Fibroblast of villous mesenchyme (primary cell): Measurements from ENCODE around the gene APLP1. TPM values are rescaled to one million over a fixed set of nuclear protein-coding genes. Genes with fewer than 3 reads are reported as not detected.
A peak's percentile ranks its signal among the peaks of the same experiment; 100 is the strongest.

Experiments used
- DNase-seq: peaks from one replicate; pipeline ENCODE4 v3.0.0-alpha.2; 2010; ENCODE audit warnings: low read depth
- H3K4me3 ChIP-seq: 2 replicates; pipeline ENCODE4 v1.5.1; 2011; ENCODE audit warnings: low read depth, mild to moderate bottlenecking, low read length
- total RNA-seq: library from RNA; depleted of rRNA; stranded (reverse); fragments of >200 nt; gene quantifications from 2 replicates; pipeline ENCODE4 v1.2.3, GENCODE V29; 2012
- TF ChIP-seq, protein P1 (sequence below): IDR thresholded peaks from 2 replicates; pipeline ENCODE4 v1.5.1; 2012; ENCODE audit warnings: low read depth, mild to moderate bottlenecking, low read length; ENCODE audit not compliant: insufficient read depth

The APLP1 gene
- total RNA-seq, 1 donor: 3.5 TPM

DNA sequence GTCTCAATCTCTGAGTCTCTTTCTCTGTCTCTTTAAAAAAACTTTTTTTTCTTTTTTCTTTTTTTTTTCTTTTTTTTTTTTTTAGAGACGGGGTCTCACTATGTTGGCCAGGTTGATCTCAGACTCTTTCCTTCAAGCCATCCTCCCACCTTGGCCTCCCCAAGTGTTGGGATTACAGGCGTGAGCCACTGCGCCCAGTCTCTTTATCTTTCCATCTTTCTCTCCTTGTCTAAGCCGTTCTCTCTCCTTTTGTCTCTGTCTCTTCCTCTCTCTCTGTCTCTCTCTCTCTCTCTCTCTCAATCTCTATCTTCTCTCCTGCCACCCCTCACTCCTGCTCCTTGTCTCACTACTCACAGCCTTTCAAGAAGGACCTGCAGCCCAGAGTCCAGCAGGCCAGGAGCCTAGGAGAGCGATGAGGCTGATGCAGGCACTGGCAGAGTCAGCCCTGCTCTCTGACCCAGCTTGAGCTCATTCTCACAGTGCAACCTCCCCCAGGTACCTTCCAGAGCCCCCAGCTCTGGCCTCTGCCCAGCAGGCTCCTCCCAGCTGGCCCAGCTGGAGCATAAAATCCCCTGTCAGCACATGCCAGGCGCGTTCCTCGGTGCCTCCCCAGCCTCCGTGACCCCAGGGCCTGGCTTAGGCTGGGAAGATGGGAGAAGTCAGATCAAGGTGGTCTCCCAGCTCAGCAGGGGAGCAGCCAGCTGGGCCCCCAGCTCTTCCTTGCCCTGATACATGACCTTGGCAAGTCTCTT, 16.2 kb upstream of the APLP1 start, which contains the start of gene NPHS1:
Gene NPHS1, minus strand, starts transcription at position 476 of the 752 bp plus-strand sequence. CDS start 667 bp downstream, outside the sequence.
- TF ChIP-seq, protein P1, sequence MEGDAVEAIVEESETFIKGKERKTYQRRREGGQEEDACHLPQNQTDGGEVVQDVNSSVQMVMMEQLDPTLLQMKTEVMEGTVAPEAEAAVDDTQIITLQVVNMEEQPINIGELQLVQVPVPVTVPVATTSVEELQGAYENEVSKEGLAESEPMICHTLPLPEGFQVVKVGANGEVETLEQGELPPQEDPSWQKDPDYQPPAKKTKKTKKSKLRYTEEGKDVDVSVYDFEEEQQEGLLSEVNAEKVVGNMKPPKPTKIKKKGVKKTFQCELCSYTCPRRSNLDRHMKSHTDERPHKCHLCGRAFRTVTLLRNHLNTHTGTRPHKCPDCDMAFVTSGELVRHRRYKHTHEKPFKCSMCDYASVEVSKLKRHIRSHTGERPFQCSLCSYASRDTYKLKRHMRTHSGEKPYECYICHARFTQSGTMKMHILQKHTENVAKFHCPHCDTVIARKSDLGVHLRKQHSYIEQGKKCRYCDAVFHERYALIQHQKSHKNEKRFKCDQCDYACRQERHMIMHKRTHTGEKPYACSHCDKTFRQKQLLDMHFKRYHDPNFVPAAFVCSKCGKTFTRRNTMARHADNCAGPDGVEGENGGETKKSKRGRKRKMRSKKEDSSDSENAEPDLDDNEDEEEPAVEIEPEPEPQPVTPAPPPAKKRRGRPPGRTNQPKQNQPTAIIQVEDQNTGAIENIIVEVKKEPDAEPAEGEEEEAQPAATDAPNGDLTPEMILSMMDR: no peak
- no peak for DNase-seq
- no peak within 1 kb of the TSS for H3K4me3 ChIP-seq

DNA sequence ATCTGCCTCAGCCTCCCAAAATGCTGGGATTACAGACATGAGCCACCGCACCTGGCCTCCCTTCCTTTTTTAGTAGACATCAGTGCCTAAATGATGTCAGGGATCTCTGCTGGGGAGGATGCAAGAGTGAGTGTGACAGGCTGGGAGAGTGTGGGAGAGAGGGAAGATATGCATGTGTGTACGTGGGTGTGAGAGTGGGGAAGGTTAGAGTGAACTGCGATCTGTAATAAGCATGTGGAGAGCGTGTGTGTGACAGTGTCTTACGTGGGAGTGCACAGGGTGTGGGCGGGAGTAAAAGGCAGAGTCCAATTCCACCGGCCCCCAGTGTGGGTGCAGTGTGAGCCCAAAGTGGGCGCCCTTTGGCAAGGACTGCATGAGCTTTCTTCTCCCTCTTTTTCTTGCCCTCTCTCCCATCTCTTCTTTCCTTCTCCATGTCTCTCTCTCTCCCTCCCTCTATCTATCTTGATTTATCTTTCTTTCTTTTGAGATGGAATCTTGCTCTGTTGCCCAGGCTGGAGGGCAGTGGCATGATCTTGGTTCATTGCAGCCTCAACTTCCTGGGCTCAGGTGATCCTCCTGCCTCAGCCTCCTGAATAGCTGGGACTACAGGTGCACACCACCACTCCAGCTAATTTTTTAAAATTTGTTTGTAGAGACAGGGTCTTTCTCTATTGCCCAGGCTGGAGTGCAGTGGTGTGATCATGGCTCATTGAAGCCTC, 15.2 kb upstream of the APLP1 start:
- TF ChIP-seq, protein P1: no peak
- H3K4me3 ChIP-seq: no peak overlapping the region
- DNase-seq: no peak

DNA sequence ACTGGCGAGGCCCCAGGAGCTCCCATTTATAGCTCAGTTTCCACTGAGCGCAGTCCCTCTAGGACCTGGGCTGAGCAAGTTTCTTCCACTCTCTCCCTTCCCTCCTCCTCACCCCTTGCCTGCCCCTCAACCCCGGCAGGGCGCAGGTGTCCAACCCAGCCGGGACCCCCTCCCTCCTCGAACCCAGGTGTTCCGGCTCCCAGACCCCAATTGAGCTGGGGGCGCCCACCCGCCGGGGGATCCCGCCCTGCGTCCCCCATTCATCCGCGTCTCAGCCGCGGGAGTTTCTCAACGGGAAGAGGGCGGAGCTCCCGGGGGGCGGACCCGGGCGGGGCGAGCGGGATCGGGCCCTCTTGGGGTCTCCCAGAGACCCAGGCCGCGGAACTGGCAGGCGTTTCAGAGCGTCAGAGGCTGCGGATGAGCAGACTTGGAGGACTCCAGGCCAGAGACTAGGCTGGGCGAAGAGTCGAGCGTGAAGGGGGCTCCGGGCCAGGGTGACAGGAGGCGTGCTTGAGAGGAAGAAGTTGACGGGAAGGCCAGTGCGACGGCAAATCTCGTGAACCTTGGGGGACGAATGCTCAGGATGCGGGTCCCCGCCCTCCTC, 11.7 kb upstream of the APLP1 start, which contains the start of gene KIRREL2:
Gene KIRREL2, plus strand, starts transcription at position 366 of the 604 bp plus-strand sequence. Its CDS starts 209 bp downstream, at position 575.
- TF ChIP-seq, protein P1: no peak
- peak within 1 kb of the TSS; percentile 56 for H3K4me3 ChIP-seq
- DNase-seq: no peak

DNA sequence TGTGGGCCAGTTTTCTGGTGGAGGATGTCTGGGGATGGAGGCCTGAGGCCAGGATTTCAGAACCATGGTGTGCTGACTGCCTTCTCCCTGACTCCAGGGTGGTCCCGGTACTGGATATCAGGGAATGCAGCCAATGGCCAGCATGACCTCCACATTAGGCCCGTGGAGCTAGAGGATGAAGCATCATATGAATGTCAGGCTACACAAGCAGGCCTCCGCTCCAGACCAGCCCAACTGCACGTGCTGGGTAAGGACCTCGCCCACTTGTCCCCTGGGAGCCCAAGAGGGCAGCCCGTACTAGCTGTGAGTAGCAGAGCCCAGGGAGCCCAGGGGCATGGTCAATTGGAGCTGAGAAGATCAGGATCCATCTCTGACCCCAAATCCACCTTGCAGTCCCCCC, 10.1 kb upstream of the APLP1 start:
- TF ChIP-seq, protein P1: no peak
- H3K4me3 ChIP-seq: no peak overlapping the region
- no peak for DNase-seq

DNA sequence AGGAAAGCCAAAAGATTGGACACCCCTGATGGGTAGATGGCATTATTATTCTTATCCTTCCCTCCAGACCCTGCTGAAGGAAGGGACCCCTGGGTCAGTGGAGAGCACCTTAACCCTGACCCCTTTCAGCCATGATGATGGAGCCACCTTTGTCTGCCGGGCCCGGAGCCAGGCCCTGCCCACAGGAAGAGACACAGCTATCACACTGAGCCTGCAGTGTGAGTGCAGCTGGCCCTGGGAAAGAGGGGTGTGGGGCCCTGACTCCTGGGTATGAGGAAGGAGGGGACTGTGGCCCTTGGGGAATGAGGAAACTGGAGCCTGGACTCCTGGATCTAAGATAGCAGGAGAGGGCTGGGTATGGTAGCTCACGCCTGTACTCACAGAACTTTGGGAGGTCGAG, 9.0 kb upstream of the APLP1 start:
- no peak overlapping the region for H3K4me3 ChIP-seq
- no peak for DNase-seq
- TF ChIP-seq, protein P1: no peak

DNA sequence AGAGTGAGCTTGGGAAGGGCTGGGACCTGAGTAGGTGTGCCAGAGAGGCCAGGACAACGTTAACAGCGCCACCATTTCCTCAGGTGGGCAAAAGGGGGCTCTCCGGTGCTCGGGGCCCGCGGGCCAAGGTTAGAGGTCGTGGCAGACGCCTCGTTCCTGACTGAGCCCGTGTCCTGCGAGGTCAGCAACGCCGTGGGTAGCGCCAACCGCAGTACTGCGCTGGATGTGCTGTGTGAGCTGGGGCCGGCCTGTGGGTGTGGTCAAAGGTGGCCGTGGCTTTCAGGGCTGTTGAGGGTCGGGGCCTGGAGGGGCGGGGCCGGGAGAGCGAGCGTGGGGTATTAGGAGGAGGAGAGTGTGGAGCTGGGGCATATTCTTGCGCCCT, 7.9 kb upstream of the APLP1 start:
- DNase-seq: no peak
- H3K4me3 ChIP-seq: no peak overlapping the region
- TF ChIP-seq, protein P1: no peak
